ENCODE data around the gene MVD.

MVD gene

DNA sequence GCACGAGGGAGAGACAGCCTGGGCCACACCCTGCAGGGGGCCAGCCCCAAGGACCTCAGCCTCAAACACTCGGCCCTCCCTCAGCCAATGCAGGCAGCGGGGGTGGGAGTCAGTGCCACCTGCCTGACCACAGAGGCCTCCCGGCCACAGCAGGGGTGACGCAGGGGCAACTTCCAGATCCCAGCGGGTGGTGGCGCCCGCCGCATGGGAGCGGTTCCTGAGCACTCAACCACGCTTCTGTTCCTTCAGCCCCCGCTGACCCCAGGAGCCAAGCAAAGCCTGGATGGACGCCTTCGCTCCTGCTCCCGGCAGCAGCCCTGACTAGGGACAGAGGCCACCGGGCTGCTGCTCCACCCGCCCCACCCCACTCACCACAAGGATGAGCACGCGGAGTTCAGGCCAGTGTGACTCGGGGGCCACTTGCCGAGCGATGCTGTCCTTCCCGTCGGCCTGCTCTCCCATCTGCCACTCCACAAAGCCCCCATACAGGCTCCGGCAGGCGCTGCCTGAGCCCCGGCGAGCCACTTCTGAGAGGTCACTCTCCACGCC is 7.1 kb downstream of the MVD start:
- no peak for DNase-seq (ENCODE audit: low read depth in 3 of 3)

- no peak for DNase-seq (ENCODE audit: low read depth in 3 of 3)
Measured at GRCh38 chr16:88655053-88655732, 7.7 kb downstream of the MVD start.

GRCh38 chr16:88654363-88655052 is 8.4 kb downstream of the MVD start:
- no peak for DNase-seq (ENCODE audit: low read depth in 3 of 3)

DNA sequence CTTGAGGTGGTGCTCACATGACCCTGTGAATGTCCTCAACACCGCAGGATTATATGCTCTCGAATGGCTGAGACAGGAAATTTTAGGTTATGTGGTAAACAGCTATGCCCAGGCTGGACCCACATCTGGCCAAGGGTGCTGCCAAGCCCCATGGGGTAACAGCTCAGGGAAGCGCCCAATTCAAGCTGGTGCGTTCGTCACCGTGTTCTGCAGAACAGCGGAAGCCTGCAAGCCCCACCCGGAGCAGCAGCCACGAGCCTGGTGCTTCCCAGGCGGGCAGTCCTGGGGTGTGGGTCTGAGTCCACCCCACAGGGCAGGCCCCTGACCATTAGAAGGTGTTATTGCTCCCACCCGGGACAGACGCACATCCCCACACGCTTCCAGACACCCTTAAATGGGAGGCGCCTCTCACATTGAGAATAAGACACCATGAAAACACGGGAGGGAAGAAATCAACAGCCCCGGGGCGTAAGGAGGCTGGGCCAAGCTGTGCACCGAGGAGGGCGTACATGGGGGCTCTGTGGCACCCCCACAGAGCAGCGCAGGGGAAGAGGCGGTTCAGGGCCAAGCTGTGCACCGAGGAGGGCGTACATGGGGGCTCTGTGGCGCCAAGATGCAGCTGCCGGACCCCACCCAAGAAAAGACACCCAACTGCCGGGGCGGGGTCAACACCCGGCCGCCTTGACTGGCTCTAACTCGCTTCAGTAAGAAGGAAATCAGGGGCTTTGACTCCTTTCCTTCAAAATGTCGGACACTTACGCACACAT is 9.1 kb downstream of the MVD start:
- no peak for DNase-seq (ENCODE audit: low read depth in 3 of 3)

DNA sequence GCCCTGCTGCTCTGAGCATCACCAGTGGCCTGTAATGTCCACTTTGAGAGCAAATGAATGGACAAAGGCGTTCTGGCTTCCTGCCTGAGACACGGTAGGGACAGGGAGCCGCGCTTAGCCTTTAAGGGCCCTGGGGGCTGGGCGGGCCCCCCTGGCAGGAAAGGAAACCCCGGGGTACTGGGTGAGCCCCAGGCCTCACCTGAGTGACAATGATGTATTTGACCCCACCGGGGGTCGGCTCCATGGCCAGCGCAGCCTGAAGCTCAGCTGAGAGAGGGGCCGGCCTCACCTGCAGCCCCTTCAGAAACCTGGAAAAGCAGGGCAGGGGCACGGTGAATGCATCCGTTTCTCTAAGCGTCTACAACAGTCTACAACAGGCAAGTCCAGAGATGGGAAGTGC is 9.8 kb downstream of the MVD start:
- DNase-seq (ENCODE audit: low read depth in 3 of 3): no peak

- no peak for DNase-seq (ENCODE audit: low read depth in 3 of 3)
Measured at GRCh38 chr16:88652762-88653063, 10.2 kb downstream of the MVD start.

DNA sequence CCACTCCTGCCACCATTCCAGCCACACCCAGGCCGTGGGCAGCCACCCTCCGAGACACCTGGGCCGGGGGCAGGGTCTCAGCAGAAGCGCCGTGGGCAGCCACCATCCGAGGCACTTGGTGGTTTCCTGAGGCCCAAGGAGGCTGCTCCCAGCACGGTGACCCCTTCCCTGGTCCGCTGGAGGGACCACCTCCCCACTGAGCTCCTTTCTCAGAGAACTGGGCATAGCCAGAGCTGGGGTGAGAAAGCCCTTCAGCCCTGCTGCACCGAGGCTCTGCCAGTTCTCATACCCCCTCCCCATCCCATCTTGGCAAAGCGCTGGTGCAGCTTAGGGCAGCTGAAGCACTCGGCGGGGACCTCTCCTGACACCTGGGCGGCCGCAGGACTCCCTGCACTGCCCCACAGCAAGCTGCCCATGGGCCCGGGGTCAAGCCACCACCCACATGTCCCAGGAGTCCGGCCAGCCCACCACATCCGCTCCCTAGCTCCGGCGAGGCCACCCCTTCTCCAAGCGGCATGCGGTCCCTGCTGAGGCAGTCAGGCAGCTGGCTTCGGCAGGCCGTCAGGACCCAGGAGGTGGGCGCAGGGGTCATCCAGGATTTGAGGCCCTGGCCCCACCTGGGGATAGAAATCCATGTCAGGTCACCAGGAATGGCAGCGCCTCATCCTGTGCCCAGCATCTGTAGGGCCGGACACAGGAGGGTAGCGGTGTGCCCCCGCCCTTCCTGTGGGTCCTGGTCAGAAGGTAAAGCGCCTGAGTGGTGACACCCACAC is 10.7 kb downstream of the MVD start:
- no peak for DNase-seq (ENCODE audit: low read depth in 3 of 3)

GRCh38 chr16:88651276-88651988 is 11.5 kb downstream of the MVD start:
- DNase-seq (ENCODE audit: low read depth in 3 of 3): peak; percentile 56 to 76 (median 71)

GRCh38 chr16:88650749-88651275 is 12.1 kb downstream of the MVD start, which contains the start of gene CYBA:
TSS of gene CYBA (minus strand) at chr16:88651053. CDS start at chr16:88651013, 40 bp downstream.
- DNase-seq (ENCODE audit: low read depth in 3 of 3): peak; percentile 65 to 80 (median 80)

- no peak for DNase-seq (ENCODE audit: low read depth in 3 of 3)
Measured at GRCh38 chr16:88649924-88650748, 12.8 kb downstream of the MVD start.

DNA sequence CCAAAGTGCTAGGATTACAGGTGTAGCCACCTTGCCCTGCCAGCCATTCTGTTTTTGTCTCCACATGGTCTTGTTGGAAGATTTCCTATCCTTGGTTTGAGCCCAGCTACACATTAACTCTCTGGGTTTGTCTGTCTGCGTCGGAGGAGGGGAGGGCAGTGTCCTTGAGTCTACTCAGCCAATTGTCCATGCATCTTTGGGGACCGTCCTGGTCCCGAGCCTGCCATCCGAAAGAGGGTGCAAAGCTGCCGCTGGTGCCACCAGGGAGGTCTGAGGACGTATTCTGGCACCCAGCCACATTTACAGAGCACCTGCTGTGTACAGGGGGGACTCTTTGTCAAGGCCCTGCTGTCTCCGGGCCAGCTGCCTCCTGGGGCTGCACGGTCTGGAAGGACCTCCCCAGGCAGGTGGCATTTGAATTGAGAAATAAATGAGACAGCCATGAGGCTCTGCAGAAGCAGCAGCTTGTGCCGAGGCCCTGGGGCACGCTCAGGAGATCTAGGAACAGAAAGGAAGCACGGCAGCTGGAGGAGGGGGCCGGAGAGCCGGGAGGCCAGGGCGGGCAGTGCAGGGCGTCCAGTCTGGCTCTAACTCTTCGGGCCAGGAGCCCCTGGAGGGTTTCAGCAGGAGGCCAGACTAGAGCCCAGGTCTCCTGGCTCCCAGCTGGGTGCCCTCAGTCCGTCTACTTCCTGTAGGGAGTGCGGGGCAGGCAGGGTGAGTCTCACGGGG is 13.5 kb downstream of the MVD start:
- DNase-seq (ENCODE audit: low read depth in 3 of 3): no peak

DNA sequence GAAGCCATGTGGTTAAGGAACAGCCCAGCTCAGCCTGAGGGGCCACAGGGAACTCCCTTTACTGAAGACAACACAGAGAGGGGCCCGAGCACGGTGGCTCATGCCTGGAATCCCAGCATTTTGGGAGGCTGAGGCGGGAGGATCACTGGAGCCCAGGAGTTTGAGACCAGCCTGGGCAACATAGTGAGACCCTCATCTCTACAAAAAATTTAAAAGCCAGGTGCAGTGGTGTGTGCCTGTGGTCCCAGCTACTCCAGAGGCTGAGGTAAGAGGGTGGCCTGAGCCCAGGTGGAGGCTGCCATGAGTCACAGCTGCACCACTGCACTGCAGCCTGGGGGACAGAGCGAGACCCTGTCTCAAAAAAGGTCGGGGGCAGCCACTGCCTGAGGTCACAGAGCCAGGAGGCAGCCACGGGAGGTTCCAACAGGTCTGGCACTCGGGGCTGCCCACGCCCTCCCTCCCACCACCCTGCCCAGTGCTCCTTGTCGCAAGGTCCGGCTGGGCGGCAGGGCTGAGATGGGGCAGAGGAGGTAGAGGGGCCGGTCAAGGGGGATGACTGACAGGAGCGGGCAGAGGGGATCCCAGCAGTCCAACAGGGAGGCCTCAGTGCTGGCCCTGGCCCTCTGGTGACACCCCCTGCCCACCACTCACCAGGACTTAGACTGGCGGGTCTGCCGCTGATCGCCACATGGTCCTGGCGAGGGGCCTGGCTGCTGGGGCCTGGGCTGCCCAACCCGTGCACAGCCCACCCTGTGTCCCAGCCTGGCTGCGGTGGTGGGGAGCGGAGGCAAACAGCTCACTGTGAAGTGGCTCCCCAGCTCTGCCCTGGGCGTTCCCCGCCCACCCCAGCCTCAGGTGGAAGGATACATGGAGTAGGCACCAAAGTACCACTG is 15.5 kb downstream of the MVD start:
- DNase-seq (ENCODE audit: low read depth in 3 of 3): no peak

DNA sequence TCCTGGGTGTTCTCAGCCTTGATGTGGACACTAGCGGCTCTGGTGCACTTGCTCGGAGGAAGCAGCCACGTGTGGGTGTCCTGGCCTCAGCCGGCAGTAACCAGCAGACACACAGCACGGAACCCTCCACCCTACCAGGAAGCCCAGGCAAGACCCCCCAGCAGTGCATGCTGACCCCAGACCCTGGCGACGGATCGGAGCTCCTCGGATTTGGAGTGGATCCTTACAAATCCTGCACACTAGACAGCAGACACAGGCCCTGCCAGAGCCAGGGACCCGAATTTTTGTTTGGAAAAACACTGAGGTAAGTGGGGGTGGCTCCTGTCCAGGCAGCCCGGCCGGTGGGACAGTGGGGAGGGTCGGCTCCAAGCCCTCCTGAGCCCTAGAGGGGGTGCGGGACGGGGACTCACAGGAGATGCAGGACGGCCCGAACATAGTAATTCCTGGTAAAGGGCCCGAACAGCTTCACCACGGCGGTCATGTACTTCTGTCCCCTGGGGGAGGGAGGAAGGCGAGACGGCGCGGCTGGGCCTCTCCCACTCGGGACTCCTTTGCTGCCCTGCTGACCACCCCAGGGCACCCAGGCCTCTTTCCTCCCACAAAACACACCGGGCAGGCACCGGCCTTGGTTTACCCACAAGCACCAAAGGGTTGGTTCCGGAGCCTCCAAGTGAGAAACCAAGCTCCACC is 16.4 kb downstream of the MVD start:
- DNase-seq (ENCODE audit: low read depth in 3 of 3): no peak

GRCh38 chr16:88645941-88646340 is 16.9 kb downstream of the MVD start:
- DNase-seq (ENCODE audit: low read depth in 3 of 3): no peak

GRCh38 chr16:88645455-88645854 is 17.4 kb downstream of the MVD start:
- no peak for DNase-seq (ENCODE audit: low read depth in 3 of 3)

DNA sequence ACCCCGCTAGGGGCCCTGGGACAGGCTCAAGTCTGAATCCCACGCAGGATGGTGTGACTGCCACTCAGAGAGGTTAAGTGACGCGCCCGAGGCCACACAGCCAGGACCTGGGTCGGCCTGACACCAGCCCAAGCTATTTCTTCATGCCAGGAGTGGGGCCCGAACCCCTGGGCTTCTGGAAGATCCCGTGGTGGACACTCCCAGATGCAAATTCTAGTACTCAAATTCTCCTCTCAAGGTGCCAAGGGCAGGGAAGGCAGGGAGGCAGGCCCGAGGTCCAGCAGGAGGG is 19.3 kb downstream of the MVD start:
- no peak for DNase-seq (ENCODE audit: low read depth in 3 of 3)

GRCh38 chr16:88642881-88643643 is 19.8 kb downstream of the MVD start:
- no peak for DNase-seq (ENCODE audit: low read depth in 3 of 3)

All from stimulated activated CD4-positive, alpha-beta T cell treated with anti-CD3 and anti-CD28 coated beads, TNF-alpha, amount 100 ng/mL, for 48 hours (primary cell).